K562 (cell line): Measurements from ENCODE around the gene ANKRD10. TPM values are rescaled to one million over a fixed set of nuclear protein-coding genes. Genes with fewer than 3 reads are reported as not detected.
A peak's percentile ranks its signal among the peaks of the same experiment; 100 is the strongest.

ENCODE experiments used
- ATAC-seq: fragments of 200-7000 bp; cut with Tn5 transposase; 3 replicates; pipeline ENCODE4 v1.9.1; 2020; ENCODE audit warnings: moderate library complexity
- BruUV-seq: library from RNA; stranded (reverse); fragments of 400-500 nt; replicated peaks from 2 replicates; lab custom pipeline; 2021; lab: Mats Ljungman, UMichigan
- CTCF ChIA-PET: fragments of 300-600 bp; formaldehyde crosslinking; extraction: SDS; loops from one replicate; lab custom pipeline; 2021; ENCODE audit warnings: low intra/inter-chr PET ratio; lab: Yijun Ruan, JAX
- POLR2A ChIA-PET: fragments of 300-600, 350-650 bp; sonication (Branson Sonifier 250); formaldehyde crosslinking; extraction: SDS; loops from one replicate; lab custom pipeline; 2021; ENCODE audit warnings: antibody characterized with exemption, inconsistent platforms; lab: Yijun Ruan, JAX
- DNase-seq, 4 experiments: peaks; one replicate each; pipeline versions ENCODE4 v3.0.0 to v3.0.0-alpha.2; 2011 to 2018; ENCODE audit warnings: low spot score in 3 of 4, mixed read lengths in 3 of 4; ENCODE audit errors: extremely low read depth in 1 of 4
- FAIRE-seq: peaks from 2 replicates; lab custom pipeline; 2011; peaks lifted over from hg19 to GRCh38; lab: Jason Lieb, UNC
- H2AFZ ChIP-seq: 2 replicates; pipeline ENCODE4 v1.6.0; 2011; ENCODE audit warnings: low read depth, low read length, control low read depth, inconsistent platforms
- H3K27ac ChIP-seq: fragments of 200-600 bp; 3 replicates; pipeline ENCODE4 v1.8.0; 2011; ENCODE audit warnings: low read depth, mild to moderate bottlenecking, control low read depth, inconsistent platforms, low read length, moderate library complexity, mixed read lengths; ENCODE audit errors: extremely low read depth
- H3K27me3 ChIP-seq, 2 experiments: fragments of 300-600 bp in 1 of 2; 2 replicates in 1 of 2; 3 replicates in 1 of 2; pipeline versions ENCODE4 v1.6.0 to v1.8.0; 2011; ENCODE audit warnings: inconsistent platforms in 2 of 2, low read length in 2 of 2, mild to moderate bottlenecking in 1 of 2, mixed read lengths in 1 of 2, moderate library complexity in 1 of 2; ENCODE audit not compliant: control insufficient read depth in 2 of 2, insufficient read depth in 2 of 2
- H3K36me3 ChIP-seq: fragments of 300-600 bp; 3 replicates; pipeline ENCODE4 v1.8.0; 2011; ENCODE audit warnings: mild to moderate bottlenecking, low read length, inconsistent platforms; ENCODE audit not compliant: control insufficient read depth, insufficient read depth
- H3K4me1 ChIP-seq, 2 experiments: fragments of 200-600 bp in 1 of 2; replicated peaks in 1 of 2; 2 replicates in 1 of 2; 3 replicates in 1 of 2; pipeline versions ENCODE4 v1.5.1 to v1.8.0; 2011; ENCODE audit warnings: inconsistent platforms in 2 of 2, low read length in 2 of 2, mild to moderate bottlenecking in 1 of 2, mixed read lengths in 1 of 2, moderate library complexity in 1 of 2; ENCODE audit not compliant: control insufficient read depth in 2 of 2, insufficient read depth in 2 of 2
- H3K4me2 ChIP-seq: 2 replicates; pipeline ENCODE4 v1.6.1; 2011; ENCODE audit warnings: low read length, control low read depth, inconsistent platforms, mixed read lengths; ENCODE audit not compliant: insufficient read depth
- H3K4me3 ChIP-seq: fragments of 200-600 bp; sonication (generic), shearing (Covaris generic); 2 replicates; pipeline ENCODE4 v1.5.1; 2016; ENCODE audit warnings: control low read depth, inconsistent platforms
- H3K79me2 ChIP-seq: fragments of 200-600 bp; 3 replicates; pipeline ENCODE4 v1.8.0; 2011; ENCODE audit warnings: low read length, inconsistent platforms; ENCODE audit not compliant: control insufficient read depth, insufficient read depth
- H3K9ac ChIP-seq, 2 experiments: 2 replicates each; pipeline versions ENCODE4 v1.6.0 to v1.6.1; 2011; ENCODE audit warnings: low read depth in 2 of 2, low read length in 2 of 2, control low read depth in 1 of 2, inconsistent platforms in 1 of 2, mild to moderate bottlenecking in 1 of 2, mixed read lengths in 1 of 2; ENCODE audit not compliant: insufficient read depth in 1 of 2
- H3K9me1 ChIP-seq: one replicate; pipeline ENCODE4 v1.6.0; 2011; ENCODE audit warnings: inconsistent platforms, mild to moderate bottlenecking, low read length, moderate library complexity; ENCODE audit not compliant: control insufficient read depth, insufficient read depth
- H3K9me3 ChIP-seq: replicated peaks from 2 replicates; pipeline ENCODE4 v1.5.1; 2011; ENCODE audit warnings: low read depth, low read length, inconsistent platforms; ENCODE audit not compliant: control insufficient read depth, insufficient read depth
- H4K20me1 ChIP-seq: replicated peaks from 2 replicates; pipeline ENCODE4 v1.6.1; 2011; ENCODE audit warnings: low read length, inconsistent platforms, mixed read lengths; ENCODE audit not compliant: control insufficient read depth, insufficient read depth
- FOXK2 ChIP-seq, 2 experiments: fragments of 450-650 bp; IDR thresholded peaks in 1 of 2; conservative IDR thresholded peaks in 1 of 2; 2 replicates each; pipeline ENCODE4 v1.6.1; 2016; ENCODE audit warnings: low read depth in 2 of 2, mild to moderate bottlenecking in 1 of 2
- MAFK ChIP-seq: IDR thresholded peaks from 2 replicates; pipeline ENCODE4 v1.6.1; 2011; ENCODE audit warnings: low read length, improper control_type of control experiment
- MEIS2 ChIP-seq: fragments of 450-650 bp; IDR thresholded peaks from 2 replicates; pipeline ENCODE4 v1.6.1; 2014; ENCODE audit warnings: mild to moderate bottlenecking; ENCODE audit not compliant: partially characterized antibody
- NFYB ChIP-seq: IDR thresholded peaks from 2 replicates; pipeline ENCODE4 v1.6.1; 2011; ENCODE audit warnings: mild to moderate bottlenecking, moderate library complexity; ENCODE audit not compliant: insufficient read length; ENCODE audit errors: extremely low read depth
- PKNOX1 ChIP-seq: fragments of 450-650 bp; IDR thresholded peaks from 2 replicates; pipeline ENCODE4 v1.6.1; 2016
- SP1 ChIP-seq: sonication (generic); formaldehyde crosslinking; IDR thresholded peaks from 2 replicates; pipeline ENCODE4 v1.8.1; 2022; ENCODE audit warnings: mild to moderate bottlenecking, missing genetic modification reagents
- SP2 ChIP-seq: IDR thresholded peaks from 2 replicates; pipeline ENCODE4 v1.6.1; 2011; ENCODE audit warnings: mild to moderate bottlenecking, low read depth, low read length, moderate library complexity; ENCODE audit not compliant: poor library complexity, severe bottlenecking; ENCODE audit errors: extremely low read depth
- SREBF2 ChIP-seq: sonication (generic); formaldehyde crosslinking; IDR thresholded peaks from 2 replicates; pipeline ENCODE4 v1.4.0; 2020; ENCODE audit warnings: mild to moderate bottlenecking, missing genetic modification reagents
- SRSF7 ChIP-seq: fragments of 200-400 bp; formaldehyde crosslinking; optimal IDR thresholded peaks from 2 replicates; pipeline ENCODE3; 2017; ENCODE audit warnings: mild to moderate bottlenecking, low read depth, low read length
- WGBS: fragments of 100-300 bp; shearing (Covaris generic); methylation state at CpG from one replicate; pipeline ENCODE4 v1.1.6; 2016; ENCODE audit warnings: low coverage, mixed read lengths; ENCODE audit not compliant: insufficient coverage; ENCODE audit errors: missing lambda C conversion rate; 5-methylcytosine and 5-hydroxymethylcytosine counted together
- in situ Hi-C: fragments of 300-500 bp; cut with MboI; formaldehyde crosslinking; loops from 4 replicates; pipeline ENCODE4 v1.15.0; 2018; ENCODE audit warnings: inconsistent platforms, mixed read lengths
- intact Hi-C: fragments of 100-400 bp; cut with micrococcal nuclease; formaldehyde crosslinking; loops from 2 replicates; pipeline ENCODE4 v1.14.2; 2022
- polyA plus RNA-seq, 8 experiments: library from polyadenylated mRNA; depleted of rRNA in 4 of 8; stranded (reverse) in 5 of 8; unstranded in 3 of 8; fragments of >200 nt; fragmentation: Nextera tagmentation in 2 of 8; fragmentation: Illumina TruSeq in 1 of 8; extraction: Ambion mirVana in 2 of 8; extraction: Trizol in 1 of 8; gene quantifications; 2 replicates each; pipeline versions ENCODE4 v1.2.1 to v1.2.3, GENCODE V29; 2011 to 2014; ENCODE audit warnings: inconsistent platforms in 1 of 8, missing spikeins in 1 of 8
- total RNA-seq, 7 experiments: library from RNA; depleted of rRNA in 6 of 7; stranded (reverse); fragments of >200 nt in 6 of 7; fragmentation: Illumina TruSeq in 2 of 7; extraction: Trizol in 2 of 7; gene quantifications; 2 replicates each; pipeline versions ENCODE4 v1.2.1 to v1.2.3, GENCODE V29; 2011 to 2021; ENCODE audit warnings: low replicate concordance in 1 of 7

Gene ANKRD10
- total and polyA plus RNA-seq, 9 of the 15 experiments (the other 6 are each of a cell fraction or from before 2014, with no cell fraction given): 21.7 to 183 (median 45.0) TPM

GRCh38 chr13:110876609-110877008, 38.3 kb downstream of the ANKRD10 start:
- H3K9me3 ChIP-seq: peaks cover 2% of the 10 kb centered on the region; the same call in 1 of the 2 replicates
- H2AFZ ChIP-seq: no peak overlapping the region
- POLR2A ChIA-PET: interaction anchor here (1.1 to 1.7 kb wide), 3 partner anchors 8 to 24 kb away, joined by 3 to 7 read pairs (median 3); no protein-coding TSS in a partner anchor
- no peaks in the 10 kb centered on the region for H3K27me3 ChIP-seq
- H4K20me1 ChIP-seq: no peaks in the 10 kb centered on the region
- intact Hi-C loops (no loop called here), in situ Hi-C loops (no loop called here)
- no peak overlapping the region for H3K4me2 ChIP-seq
- no TSS peak for BruUV-seq
- H3K36me3 ChIP-seq: no peaks in the 10 kb centered on the region
- no peaks in the 10 kb centered on the region for H3K9me1 ChIP-seq
- ATAC-seq (no peak), DNase-seq (peak in 1 of 4 experiments; percentile 30), FAIRE-seq (no peak)
- H3K4me1 ChIP-seq: peaks cover 15 to 20% of the 10 kb centered on the region in 2 experiments; a peak in 3 of 5 replicates
- no peak overlapping the region for H3K4me3 ChIP-seq
- H3K9ac ChIP-seq: no peak overlapping the region
- TF ChIP-seq SP2 (peak; percentile 12), SP1 (no peak), SRSF7 (no peak), NFYB (peak; percentile 28)
- CTCF ChIA-PET: no interaction called here
- H3K27ac ChIP-seq: no peak overlapping the region
- H3K79me2 ChIP-seq: no peaks in the 10 kb centered on the region
- 67% methylated on average over 3 of the region's 3 CpGs for WGBS

GRCh38 chr13:110875241-110875640, 39.6 kb downstream of the ANKRD10 start:
- peaks cover 2% of the 10 kb centered on the region; the same call in 1 of the 2 replicates for H3K9me3 ChIP-seq
- H3K4me2 ChIP-seq: peak overlapping the region; percentile 75
- no peaks in the 10 kb centered on the region for H3K36me3 ChIP-seq
- intact Hi-C loops (loop anchor here (2.0 kb wide), 1 partner anchor 40 kb away; the partner anchor contains the start of gene ANKRD10), in situ Hi-C loops (no loop called here)
- H3K27ac ChIP-seq: peak overlapping the region; percentile 55
- peak overlapping the region in 1 of 2 experiments; percentile 56; a peak in 2 of 4 replicates for H3K9ac ChIP-seq
- H2AFZ ChIP-seq: peak overlapping the region; percentile 89
- H3K9me1 ChIP-seq: no peaks in the 10 kb centered on the region
- no peak overlapping the region; the same call in 1 of the 2 replicates for H3K4me3 ChIP-seq
- DNase-seq (peak in 2 of 4 experiments; percentile 22 to 45), FAIRE-seq (no peak), ATAC-seq (no peak)
- BruUV-seq: no TSS peak
- no peaks in the 10 kb centered on the region for H4K20me1 ChIP-seq
- H3K4me1 ChIP-seq: peaks cover 22 to 24% of the 10 kb centered on the region in 2 experiments; a peak in 4 of 5 replicates
- H3K79me2 ChIP-seq: no peaks in the 10 kb centered on the region
- POLR2A ChIA-PET: interaction anchor here (1.2 to 1.7 kb wide), 3 partner anchors 10 to 26 kb away, joined by 3 to 7 read pairs (median 3); no protein-coding TSS in a partner anchor
- H3K27me3 ChIP-seq: no peaks in the 10 kb centered on the region
- CTCF ChIA-PET: no interaction called here
- 17% methylated on average over 6 of the region's 8 CpGs for WGBS
- TF ChIP-seq MAFK (no peak), PKNOX1 (peak; percentile 86), SREBF2 (no peak), MEIS2 (peak; percentile 72), FOXK2 (conservative IDR thresholded peaks at IDR 0.05 in 1 of 2, IDR thresholded peaks at IDR 0.05 in 1 of 2; ENCODE audit: low read depth in 2 of 2) (no peak)
